ENCODE results near the gene RBM22. TPM values are rescaled to one million over a fixed set of nuclear protein-coding genes. Genes with fewer than 3 reads are reported as not detected.

Gene RBM22
- polyA plus RNA-seq, 1 donor from 2014 or later = 67.9 TPM

GRCh38 chr5:150670948-150671310 is 29.9 kb downstream of the RBM22 start:
- Histone ChIP-seq H3K79me2 (replicated peaks; ENCODE audit: insufficient read depth, low read length) (no peaks in the 10 kb centered on the region), H3K27ac (ENCODE audit: low read length) (no peak overlapping the region), H3K4me3 (ENCODE audit: low read length) (no peak overlapping the region), H4K20me1 (ENCODE audit: insufficient read depth) (no peaks in the 10 kb centered on the region), H3K9ac (ENCODE audit: low read length) (no peak overlapping the region), H2AFZ (ENCODE audit: low read depth, low read length) (no peak overlapping the region), H3K9me3 (ENCODE audit: low read length) (no peaks in the 10 kb centered on the region), H3F3A (ENCODE audit: insufficient read depth, low read length, poor library complexity, severe bottlenecking) (no peaks in the 10 kb centered on the region), H3K27me3 (ENCODE audit: insufficient read depth, low read depth, low read length) (peaks cover 30% of the 10 kb centered on the region), H3K4me2 (ENCODE audit: low read length) (no peak overlapping the region), H3K9me2 (ENCODE audit: insufficient read depth, low read length) (no peaks in the 10 kb centered on the region), H3K36me3 (ENCODE audit: insufficient read depth, low read length) (no peaks in the 10 kb centered on the region)
- TF ChIP-seq RAD21 (conservative IDR thresholded peaks at IDR 0.05) (no peak), MXI1 (conservative IDR thresholded peaks at IDR 0.05; ENCODE audit: poor library complexity, severe bottlenecking) (no peak), CTCF (IDR thresholded peaks at IDR 0.05; ENCODE audit: poor library complexity, severe bottlenecking) (no peak), EZH2 (IDR thresholded peaks at IDR 0.05; ENCODE audit: borderline replicate concordance, insufficient read depth, low read length, poor library complexity, severe bottlenecking) (no peak), POLR2AphosphoS5 (IDR thresholded peaks at IDR 0.05) (no peak), TAF1 (IDR thresholded peaks at IDR 0.05; ENCODE audit: low read depth) (no peak), REST (IDR thresholded peaks at IDR 0.05; ENCODE audit: borderline replicate concordance) (no peak), EP300 (conservative IDR thresholded peaks at IDR 0.05; ENCODE audit: poor library complexity, severe bottlenecking) (no peak), SMC3 (conservative IDR thresholded peaks at IDR 0.05; ENCODE audit: poor library complexity) (no peak)

GRCh38 chr5:150670275-150670947 is 30.5 kb downstream of the RBM22 start:
- H2AFZ ChIP-seq (ENCODE audit: low read depth, low read length) = no peak overlapping the region
- no peak overlapping the region for H3K9ac ChIP-seq (ENCODE audit: low read length)
- H4K20me1 ChIP-seq (ENCODE audit: insufficient read depth) = no peaks in the 10 kb centered on the region
- H3K36me3 ChIP-seq (ENCODE audit: insufficient read depth, low read length) = no peaks in the 10 kb centered on the region
- H3K4me3 ChIP-seq (ENCODE audit: low read length) = no peak overlapping the region
- TF ChIP-seq POLR2AphosphoS5 (IDR thresholded peaks at IDR 0.05) (no peak), EZH2 (IDR thresholded peaks at IDR 0.05; ENCODE audit: borderline replicate concordance, insufficient read depth, low read length, poor library complexity, severe bottlenecking) (no peak), CTCF (IDR thresholded peaks at IDR 0.05; ENCODE audit: poor library complexity, severe bottlenecking) (no peak), RAD21 (conservative IDR thresholded peaks at IDR 0.05) (no peak), REST (IDR thresholded peaks at IDR 0.05; ENCODE audit: borderline replicate concordance) (no peak), SMC3 (conservative IDR thresholded peaks at IDR 0.05; ENCODE audit: poor library complexity) (no peak), EP300 (conservative IDR thresholded peaks at IDR 0.05; ENCODE audit: poor library complexity, severe bottlenecking) (no peak), TAF1 (IDR thresholded peaks at IDR 0.05; ENCODE audit: low read depth) (no peak), MXI1 (conservative IDR thresholded peaks at IDR 0.05; ENCODE audit: poor library complexity, severe bottlenecking) (no peak)
- peaks cover 30% of the 10 kb centered on the region for H3K27me3 ChIP-seq (ENCODE audit: insufficient read depth, low read depth, low read length)
- no peaks in the 10 kb centered on the region for H3K79me2 ChIP-seq (replicated peaks; ENCODE audit: insufficient read depth, low read length)
- H3K4me2 ChIP-seq (ENCODE audit: low read length) = no peak overlapping the region
- H3K9me3 ChIP-seq (ENCODE audit: low read length) = no peaks in the 10 kb centered on the region
- no peaks in the 10 kb centered on the region for H3K9me2 ChIP-seq (ENCODE audit: insufficient read depth, low read length)
- no peaks in the 10 kb centered on the region for H3F3A ChIP-seq (ENCODE audit: insufficient read depth, low read length, poor library complexity, severe bottlenecking)
- H3K27ac ChIP-seq (ENCODE audit: low read length) = no peak overlapping the region

Measured in neural cell (in vitro differentiated cells).